Measurements from ENCODE around the gene TWIST2. TPM values are rescaled to one million over a fixed set of nuclear protein-coding genes. Genes with fewer than 3 reads are reported as not detected.

TWIST2 gene
- total and polyA plus RNA-seq, 7 donors = 0.58 to 1.2 (median 0.90) TPM

- intact Hi-C loops (cut with DNase I) = no loop called here
- no peak for ATAC-seq
- peaks cover 0 to 37% (median 12%) of the 10 kb centered on the region in 3 donors for H3K27me3 ChIP-seq (ENCODE audit: insufficient read depth in 3 of 3, low read length in 2 of 3)
- no peak overlapping the region for H3K4me3 ChIP-seq
- no peaks in the 10 kb centered on the region for H3K4me1 ChIP-seq
- H3K36me3 ChIP-seq (ENCODE audit: insufficient read depth in 1 of 2, low read depth in 1 of 2) = no peaks in the 10 kb centered on the region
- no peak overlapping the region for H3K27ac ChIP-seq
- no peaks in the 10 kb centered on the region for H3K9me3 ChIP-seq
- no peak for DNase-seq
- 40 to 54% (median 51%) methylated on average over 11 of the region's 11 CpGs for WGBS, 3 donors
- no peak for TF ChIP-seq CTCF (IDR thresholded peaks at IDR 0.05)
These were observed 71.4 kb downstream of the TWIST2 start for GRCh38 chr2:238919307-238919706.

GRCh38 chr2:238920053-238920452 lies 72.2 kb downstream of the TWIST2 start:
- ATAC-seq (no peak), DNase-seq (no peak)
- H3K4me3 ChIP-seq = no peak overlapping the region
- peaks cover 0 to 36% (median 13%) of the 10 kb centered on the region in 3 donors for H3K27me3 ChIP-seq (ENCODE audit: insufficient read depth in 3 of 3, low read length in 2 of 3)
- intact Hi-C loops (cut with DNase I) = no loop called here
- no peaks in the 10 kb centered on the region for H3K9me3 ChIP-seq
- H3K36me3 ChIP-seq (ENCODE audit: insufficient read depth in 1 of 2, low read depth in 1 of 2) = no peaks in the 10 kb centered on the region
- TF ChIP-seq CTCF (IDR thresholded peaks at IDR 0.05) = no peak
- no peak overlapping the region for H3K27ac ChIP-seq
- no peaks in the 10 kb centered on the region for H3K4me1 ChIP-seq
- 51 to 69% (median 54%) methylated on average over 3 of the region's 3 CpGs for WGBS, 3 donors

GRCh38 chr2:238920601-238921001 lies 72.7 kb downstream of the TWIST2 start:
- H3K27me3 ChIP-seq (ENCODE audit: insufficient read depth in 3 of 3, low read length in 2 of 3) = peaks cover 3 to 32% (median 10%) of the 10 kb centered on the region in 3 donors
- DNase-seq = no peak

GRCh38 chr2:238921259-238921658 lies 73.4 kb downstream of the TWIST2 start:
- H3K4me1 ChIP-seq = no peaks in the 10 kb centered on the region
- intact Hi-C loops (cut with DNase I) = no loop called here
- H3K36me3 ChIP-seq (ENCODE audit: insufficient read depth in 1 of 2, low read depth in 1 of 2) = no peaks in the 10 kb centered on the region
- H3K27ac ChIP-seq = no peak overlapping the region
- H3K4me3 ChIP-seq = no peak overlapping the region
- 86 to 91% (median 88%) methylated on average over 8 of the region's 8 CpGs for WGBS, 3 donors
- H3K9me3 ChIP-seq = no peaks in the 10 kb centered on the region
- ATAC-seq (no peak), DNase-seq (no peak)
- no peak for TF ChIP-seq CTCF (IDR thresholded peaks at IDR 0.05)
- H3K27me3 ChIP-seq (ENCODE audit: insufficient read depth in 3 of 3, low read length in 2 of 3) = peaks cover 3 to 28% (median 9%) of the 10 kb centered on the region in 3 donors

More at GRCh38 chr2:238920601-238921001, 72.7 kb downstream of the TWIST2 start:
- no peaks in the 10 kb centered on the region for H3K9me3 ChIP-seq
- ATAC-seq = no peak
- H3K27ac ChIP-seq = no peak overlapping the region
- H3K4me1 ChIP-seq = no peaks in the 10 kb centered on the region
- no peak for TF ChIP-seq CTCF (IDR thresholded peaks at IDR 0.05)
- H3K36me3 ChIP-seq (ENCODE audit: insufficient read depth in 1 of 2, low read depth in 1 of 2) = no peaks in the 10 kb centered on the region
- intact Hi-C loops (cut with DNase I) = no loop called here
- 85 to 88% (median 86%) methylated on average over 4 of the region's 4 CpGs for WGBS, 3 donors
- no peak overlapping the region for H3K4me3 ChIP-seq

GRCh38 chr2:238921681-238922319 lies 73.9 kb downstream of the TWIST2 start:
- H3K4me3 ChIP-seq = no peak overlapping the region
- no peak for ATAC-seq
- no peak for TF ChIP-seq CTCF (IDR thresholded peaks at IDR 0.05)
- H3K9me3 ChIP-seq = no peaks in the 10 kb centered on the region
- H3K27ac ChIP-seq = no peak overlapping the region
- DNase-seq = no peak
- intact Hi-C loops (cut with DNase I) = no loop called here
- no peaks in the 10 kb centered on the region for H3K4me1 ChIP-seq
- H3K36me3 ChIP-seq (ENCODE audit: insufficient read depth in 1 of 2, low read depth in 1 of 2) = no peaks in the 10 kb centered on the region
- 73 to 79% (median 79%) methylated on average over 15 of the region's 15 CpGs for WGBS, 3 donors
- H3K27me3 ChIP-seq (ENCODE audit: insufficient read depth in 3 of 3, low read length in 2 of 3) = peaks cover 3 to 24% (median 7%) of the 10 kb centered on the region in 3 donors
